Dermis blood vessel endothelial cell (primary cell): ENCODE results near the gene FBXL19. TPM values are rescaled to one million over a fixed set of nuclear protein-coding genes. Genes with fewer than 3 reads are reported as not detected.
A peak's percentile ranks its signal among the peaks of the same experiment; 100 is the strongest.
"Not testable (repeated sequence)": the region's sequence is repeated elsewhere in the genome, so short reads cannot be mapped to it uniquely, and the experiment has no call there.

Experiments
- DNase-seq: peaks from one replicate; pipeline ENCODE4 v3.0.0; 2010
- total RNA-seq: library from RNA; depleted of rRNA; stranded (reverse); fragments of >200 nt; gene quantifications from 2 replicates; pipeline ENCODE4 v1.2.3, GENCODE V29; 2014

Gene FBXL19, protein sequence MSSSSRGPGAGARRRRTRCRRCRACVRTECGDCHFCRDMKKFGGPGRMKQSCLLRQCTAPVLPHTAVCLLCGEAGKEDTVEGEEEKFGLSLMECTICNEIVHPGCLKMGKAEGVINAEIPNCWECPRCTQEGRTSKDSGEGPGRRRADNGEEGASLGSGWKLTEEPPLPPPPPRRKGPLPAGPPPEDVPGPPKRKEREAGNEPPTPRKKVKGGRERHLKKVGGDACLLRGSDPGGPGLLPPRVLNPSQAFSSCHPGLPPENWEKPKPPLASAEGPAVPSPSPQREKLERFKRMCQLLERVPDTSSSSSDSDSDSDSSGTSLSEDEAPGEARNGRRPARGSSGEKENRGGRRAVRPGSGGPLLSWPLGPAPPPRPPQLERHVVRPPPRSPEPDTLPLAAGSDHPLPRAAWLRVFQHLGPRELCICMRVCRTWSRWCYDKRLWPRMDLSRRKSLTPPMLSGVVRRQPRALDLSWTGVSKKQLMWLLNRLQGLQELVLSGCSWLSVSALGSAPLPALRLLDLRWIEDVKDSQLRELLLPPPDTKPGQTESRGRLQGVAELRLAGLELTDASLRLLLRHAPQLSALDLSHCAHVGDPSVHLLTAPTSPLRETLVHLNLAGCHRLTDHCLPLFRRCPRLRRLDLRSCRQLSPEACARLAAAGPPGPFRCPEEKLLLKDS
- total RNA-seq: 21.8 and 26.7 TPM in 2 replicates

DNA sequence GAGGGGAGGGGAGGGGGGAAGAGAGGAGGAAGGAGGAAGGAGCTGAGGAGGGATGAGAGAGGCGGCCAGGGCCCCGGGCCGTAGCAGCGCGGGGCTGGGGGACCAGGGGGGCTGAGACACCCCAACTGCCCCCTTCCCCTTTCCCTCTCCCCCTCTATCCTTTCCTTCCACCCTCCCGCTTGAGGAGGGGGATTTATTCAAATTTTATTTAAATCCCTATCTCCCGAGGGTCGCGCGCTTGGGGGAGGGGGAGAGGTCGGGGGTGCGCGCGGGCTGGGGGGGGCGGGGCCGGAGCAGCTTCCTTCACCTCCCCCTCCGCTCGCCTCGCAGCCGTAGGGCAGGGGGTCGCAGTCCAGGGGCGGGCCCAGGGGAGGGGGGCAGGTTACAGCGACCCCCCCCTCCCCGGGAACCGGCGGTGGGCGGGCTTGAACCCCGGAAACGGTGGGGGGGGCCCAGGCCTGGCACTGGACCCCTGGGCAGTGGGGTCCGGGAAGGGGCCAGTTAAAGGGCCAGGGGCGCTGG, at the start of gene FBXL19:
FBXL19 (plus strand) TSS at position 19 of the 522 bp plus-strand sequence. CDS start 2,183 bp downstream, outside the sequence.
- no peak for DNase-seq

DNA sequence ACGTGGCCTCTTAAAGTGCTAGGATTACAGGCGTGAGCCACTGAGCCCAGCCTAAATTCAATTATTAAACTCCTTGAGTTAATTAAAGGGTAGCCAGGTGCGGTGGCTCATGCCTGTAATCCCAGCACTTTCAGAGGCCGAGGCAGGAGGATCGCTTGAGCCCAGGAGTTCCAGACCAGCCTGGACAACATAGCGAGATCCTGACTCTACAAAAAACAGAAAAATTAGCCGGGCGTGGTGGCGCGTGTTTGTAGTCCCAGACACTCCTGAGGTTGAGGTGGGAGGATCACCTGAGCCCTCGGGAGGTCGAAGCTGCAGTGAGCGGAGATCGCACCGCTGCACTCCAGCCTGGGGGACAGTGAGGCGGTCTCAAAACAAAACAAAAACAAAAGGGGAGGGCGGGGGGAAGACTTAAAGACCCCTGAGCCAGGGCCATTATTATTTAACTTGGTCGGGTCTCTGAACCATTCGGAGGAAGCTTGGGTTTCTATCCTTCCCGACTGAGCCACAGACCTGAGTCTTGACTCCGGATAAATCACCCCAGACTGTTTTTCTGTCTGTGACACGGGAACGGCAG, 49.0 kb upstream of the FBXL19 start:
- no peak for DNase-seq

DNA sequence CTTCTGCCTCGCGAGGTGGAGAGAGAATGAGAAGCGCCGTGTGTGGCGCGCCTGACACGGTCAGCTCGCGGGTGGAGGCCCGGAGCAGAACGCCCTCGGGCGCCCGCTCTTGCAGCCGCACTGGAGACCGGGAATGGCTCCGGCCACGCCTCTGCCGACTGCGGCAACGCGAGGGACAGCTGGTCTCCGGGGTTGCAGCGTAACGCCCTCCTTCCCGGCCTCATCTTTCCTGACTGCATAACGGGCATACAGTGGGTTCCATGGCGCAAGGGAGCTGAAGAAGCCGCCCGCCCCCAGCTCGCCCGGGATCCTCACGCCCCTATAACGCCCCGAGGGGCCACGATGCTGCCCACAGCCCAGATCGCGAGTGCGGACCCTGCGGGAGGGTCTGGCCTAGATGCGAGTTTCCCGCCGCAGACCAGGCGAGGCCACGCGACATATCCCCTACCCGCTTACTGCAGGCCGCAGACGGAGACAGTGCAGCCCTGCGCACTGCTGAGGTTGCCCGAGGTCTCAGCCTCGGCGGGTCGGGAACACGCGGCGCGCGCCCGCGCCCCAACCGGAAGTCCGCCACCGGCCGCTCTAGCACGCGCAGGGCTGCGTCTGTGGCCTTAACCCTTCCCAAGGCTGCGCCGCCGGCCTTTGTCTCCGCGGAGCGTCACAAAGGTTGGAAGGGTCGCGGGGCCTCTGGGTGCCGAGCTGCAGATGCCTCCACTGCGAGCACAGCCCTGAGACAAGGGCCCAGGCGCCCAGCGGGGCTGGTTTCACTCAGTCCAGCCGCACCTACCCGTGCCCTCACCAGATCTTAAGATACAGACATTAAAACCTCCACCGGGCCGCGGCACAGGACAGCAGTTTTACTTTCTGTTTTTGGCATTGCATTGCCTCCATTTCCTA, 48.3 kb upstream of the FBXL19 start:
- peak; percentile 94 for DNase-seq

DNA sequence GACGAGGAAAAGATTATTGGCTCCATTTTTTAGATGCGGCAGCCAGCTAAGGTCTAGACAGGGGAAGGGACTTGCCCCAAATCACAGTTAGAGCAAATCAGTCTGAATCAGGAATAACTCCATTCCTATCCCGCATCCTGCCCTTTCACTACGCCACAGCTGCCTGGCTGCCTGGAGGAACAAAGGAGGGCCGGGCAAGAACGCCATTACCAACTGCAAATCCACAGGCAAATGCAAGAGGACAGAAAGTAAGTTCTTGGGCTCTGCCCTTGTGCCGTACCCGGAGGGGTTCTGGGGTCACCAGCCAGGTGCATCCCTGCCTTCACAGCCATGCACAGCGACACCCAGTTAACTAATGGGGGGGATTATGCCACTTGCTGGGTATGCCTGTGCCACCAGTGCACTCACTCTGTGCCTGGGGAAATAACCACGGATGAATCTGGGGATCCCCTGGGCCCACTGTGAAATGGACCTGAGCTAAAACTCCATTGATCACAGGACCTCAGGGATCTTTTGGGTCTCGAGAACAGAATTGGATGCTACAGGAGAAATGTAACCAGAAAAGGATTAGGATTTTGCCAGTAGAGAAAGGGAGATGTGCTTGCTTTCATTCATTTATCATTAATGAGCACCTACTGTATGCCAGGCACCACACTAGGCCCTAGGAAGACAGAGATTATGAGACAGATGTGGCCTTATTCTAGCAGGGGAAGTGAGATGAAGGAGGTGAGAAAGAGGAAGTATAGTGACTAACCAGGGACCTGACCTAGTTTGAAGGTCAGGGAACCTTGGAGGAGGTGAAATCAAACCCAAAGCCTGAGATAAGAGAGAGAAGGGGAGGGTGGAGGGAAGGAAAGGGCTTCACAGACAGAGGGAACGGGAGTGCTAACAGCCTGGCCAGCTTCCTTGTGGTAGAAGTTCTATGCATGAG, 47.2 kb upstream of the FBXL19 start:
- peak; percentile 48 for DNase-seq

DNA sequence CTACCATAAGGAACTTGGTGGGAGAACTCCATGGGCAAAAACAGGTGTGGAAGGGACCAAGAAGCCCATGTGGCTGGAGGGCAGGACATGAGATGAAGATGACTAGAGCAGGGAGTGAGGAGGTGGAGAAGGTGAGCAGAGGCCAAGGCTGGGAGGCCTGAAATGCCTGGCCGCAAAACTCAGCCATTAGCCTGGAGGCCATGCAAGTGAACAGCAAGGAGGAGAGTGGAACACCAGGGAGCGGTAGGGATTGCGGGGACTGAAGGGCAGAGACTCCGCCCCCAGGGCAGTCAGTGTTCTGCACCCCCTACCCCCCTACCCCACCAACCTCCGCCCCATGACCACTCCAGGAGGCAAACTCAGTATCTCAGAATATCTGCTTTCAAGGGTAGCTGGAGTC, 46.5 kb upstream of the FBXL19 start:
- DNase-seq: peak; percentile 28

DNA sequence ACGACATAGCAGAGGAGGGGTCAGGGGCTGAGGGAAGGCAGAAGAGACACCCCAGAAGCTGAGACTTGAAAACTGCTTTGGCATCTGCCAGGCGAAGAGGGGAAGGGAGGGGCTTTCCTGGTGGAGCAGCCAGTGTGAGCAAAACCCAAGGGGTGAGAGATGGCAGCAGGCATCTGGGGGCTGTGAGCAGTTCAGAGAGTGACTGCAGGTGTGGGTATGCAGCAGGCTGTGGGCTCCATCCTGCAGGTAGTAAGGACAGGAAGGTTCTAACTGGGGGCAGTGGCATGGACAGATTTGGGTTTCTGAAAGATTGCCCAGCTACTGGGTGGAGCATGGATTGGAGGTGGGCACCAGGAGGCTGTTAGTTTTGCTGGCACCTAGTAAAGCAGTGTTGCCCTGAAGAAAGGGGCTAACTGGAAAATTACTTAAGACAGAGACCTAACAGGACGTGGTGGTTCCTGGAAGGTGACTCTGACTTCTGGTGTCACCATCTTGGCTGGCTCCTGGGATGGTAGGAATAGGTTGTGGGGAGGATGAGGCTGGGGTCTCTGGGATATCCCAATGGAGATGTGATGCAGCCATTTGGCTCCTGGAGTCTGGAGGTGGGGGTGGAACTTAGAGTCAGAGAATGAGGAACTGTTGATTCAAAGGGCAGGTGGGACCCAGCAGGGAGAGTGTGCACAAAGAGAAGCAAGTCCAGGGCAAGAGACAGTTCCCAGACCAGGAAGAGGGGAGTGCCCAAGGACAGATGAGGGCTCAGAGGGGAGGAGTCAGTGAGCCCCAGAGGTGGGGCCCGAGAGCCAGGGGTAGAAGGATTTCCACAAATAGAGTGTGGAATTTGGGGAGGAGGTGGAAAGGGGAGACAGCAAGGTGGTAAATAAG, 40.7 kb upstream of the FBXL19 start:
- no peak for DNase-seq

DNA sequence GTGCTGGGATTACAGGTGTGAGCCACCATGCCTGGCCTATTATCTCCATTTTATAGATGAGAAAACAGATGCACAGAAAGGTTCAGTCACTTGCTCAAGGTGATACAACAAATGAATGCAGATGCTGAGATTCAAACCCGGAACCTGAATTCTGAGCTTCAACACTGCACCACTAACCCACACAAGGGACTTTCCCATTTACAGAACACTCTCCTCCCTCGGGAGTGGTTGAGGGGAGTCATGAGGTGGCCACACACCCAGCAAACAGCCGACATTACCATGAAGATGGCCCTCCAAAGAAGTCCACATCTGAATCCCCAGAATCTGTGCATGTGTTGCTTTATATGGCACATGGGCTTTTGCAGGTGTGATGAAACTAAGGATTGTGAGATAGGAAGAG, 38.6 kb upstream of the FBXL19 start:
- no peak for DNase-seq

DNA sequence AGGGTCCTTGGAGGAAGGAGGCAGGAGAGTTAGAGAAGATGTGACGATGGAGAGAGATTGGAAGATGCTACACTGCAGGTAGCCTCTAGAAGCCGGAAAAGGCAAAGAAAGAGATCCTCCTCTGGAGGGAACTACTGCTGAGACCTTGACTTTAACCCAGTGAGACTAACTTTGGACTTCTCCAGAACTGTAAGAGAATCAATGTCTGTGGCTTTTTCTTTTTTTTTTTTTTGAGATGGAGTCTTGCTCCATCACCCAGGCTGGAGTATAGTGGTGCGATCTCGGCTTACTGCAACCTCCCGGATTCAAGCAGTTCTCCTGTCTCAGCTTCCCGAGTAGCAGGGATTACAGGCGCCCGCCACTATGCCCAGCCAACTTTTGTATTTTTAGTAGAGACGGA, 38.2 kb upstream of the FBXL19 start:
- no peak for DNase-seq

DNA sequence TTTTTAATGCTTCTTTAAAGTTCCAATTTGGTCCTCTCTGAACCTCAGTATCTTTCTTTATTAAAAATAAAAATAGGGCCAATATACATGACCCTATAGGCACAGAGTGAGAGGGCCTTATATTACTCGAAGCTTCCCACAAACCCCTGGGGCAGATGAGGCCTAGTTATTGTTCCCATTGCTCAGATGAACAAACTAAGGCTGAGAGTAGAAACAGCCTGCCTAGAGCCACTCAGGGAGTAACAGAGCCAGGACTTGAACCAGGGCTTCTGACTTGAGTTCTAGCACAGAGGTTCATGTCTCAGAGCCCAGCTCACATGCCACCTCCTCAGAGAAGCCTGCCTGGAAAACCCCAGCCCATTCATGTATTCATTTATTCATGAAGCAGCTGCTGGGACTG, 37.2 kb upstream of the FBXL19 start:
- DNase-seq: no peak

DNA sequence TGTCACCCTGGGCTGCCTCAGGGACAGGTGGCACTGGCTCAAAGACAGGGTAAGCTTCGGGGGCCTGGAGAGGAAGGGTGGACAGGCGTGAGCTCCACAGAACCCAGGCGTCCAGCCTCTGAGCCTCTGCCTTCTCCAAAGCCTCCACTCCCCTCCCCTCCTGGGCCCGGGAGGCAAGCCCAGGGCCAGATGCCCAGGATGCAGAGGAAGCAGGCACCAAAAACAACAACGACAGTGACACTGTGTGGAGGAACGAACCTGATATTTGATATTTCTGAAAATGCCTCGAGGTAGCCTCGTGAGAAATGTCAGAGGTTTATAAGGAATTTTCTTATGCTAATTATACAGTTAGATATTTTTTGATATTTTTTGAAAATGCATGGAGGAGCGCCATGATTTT, 35.4 kb upstream of the FBXL19 start:
- no peak for DNase-seq

DNA sequence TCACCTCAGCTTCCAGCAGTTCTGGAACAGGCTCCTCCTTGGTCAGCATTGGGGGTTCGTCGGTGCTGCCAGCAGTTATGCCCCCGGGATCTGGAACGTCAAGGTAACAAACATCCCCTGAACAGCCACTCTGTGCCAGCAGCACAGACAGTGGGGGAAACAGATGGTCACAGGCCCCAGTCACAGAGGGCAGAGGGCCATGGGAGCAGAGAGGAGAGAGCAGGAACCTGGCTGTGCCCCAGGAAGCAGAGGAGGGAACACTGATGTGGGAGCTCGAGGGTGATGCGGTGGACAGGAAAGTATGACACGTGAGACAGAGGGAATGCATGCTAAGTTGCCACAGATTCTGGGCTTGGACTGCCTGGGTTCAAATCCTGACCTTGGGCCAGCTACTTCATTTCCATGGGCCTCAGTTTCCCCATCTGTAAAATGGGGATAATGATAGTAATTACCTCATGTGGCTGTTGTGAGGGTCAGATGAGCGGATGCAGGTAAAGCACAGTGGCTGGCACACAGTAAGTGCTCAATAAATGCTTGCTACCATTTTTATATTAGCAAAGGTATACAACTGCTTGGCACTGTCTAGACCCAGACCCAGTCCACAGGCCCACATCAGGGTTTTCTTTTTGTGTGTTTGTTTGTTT, 34.4 kb upstream of the FBXL19 start:
- DNase-seq: peak; percentile 29

DNA sequence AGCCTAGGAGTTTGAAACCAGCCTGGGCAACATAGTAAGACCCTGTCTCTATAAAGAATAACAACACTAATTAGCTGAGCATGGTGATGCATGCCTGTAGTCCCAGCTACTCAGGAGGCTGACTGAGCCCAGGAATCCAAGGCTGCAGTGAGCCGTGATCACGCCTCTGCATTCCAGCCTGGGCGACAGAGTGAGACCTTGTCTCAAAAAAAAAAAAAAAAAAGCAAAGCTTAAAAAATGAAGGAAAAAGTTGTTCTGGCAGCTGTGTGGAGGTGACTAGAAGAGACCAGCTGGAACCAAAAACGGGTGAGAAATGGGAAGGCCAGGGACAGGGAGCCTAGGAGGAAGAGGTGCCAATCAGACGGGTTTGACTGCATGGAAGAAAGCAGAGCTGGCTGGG, 33.7 kb upstream of the FBXL19 start:
- no peak for DNase-seq

DNA sequence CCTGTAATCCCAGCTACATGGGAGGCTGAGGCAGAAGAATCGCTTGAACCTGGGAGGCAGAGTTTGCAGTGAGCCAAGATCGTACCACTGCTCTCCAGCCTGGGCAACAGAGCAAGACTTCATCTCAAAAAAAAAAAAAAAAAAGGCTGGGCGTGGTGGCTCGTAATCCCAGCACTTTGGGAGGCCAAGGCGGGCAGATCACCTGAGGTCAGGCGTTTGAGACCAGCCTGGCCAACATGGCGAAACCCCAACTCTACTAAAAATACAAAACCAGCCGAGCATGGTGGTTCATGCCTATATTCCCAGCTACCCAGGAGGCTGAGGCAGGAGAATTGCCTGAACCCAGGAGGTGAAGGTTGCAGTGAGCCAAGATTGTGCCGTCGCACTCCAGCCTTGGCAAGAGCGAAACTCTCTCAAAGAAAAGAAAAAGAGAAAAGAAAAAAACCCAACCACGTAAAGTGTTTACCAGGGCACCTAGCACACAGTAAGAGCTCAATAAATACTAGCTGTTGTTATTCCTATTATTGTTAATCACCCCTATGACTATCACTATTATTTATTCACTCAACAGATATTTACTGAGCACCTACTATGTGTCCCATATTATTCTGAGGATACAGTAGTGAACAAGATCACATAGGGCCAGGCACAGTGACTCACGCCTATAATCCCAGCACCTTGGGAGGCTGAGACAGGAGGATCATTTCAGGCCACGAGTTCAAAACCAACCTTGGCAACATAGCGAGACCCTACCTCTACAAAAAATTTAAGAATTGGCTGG, 32.1 kb upstream of the FBXL19 start:
- not testable (repeated sequence) for DNase-seq

DNA sequence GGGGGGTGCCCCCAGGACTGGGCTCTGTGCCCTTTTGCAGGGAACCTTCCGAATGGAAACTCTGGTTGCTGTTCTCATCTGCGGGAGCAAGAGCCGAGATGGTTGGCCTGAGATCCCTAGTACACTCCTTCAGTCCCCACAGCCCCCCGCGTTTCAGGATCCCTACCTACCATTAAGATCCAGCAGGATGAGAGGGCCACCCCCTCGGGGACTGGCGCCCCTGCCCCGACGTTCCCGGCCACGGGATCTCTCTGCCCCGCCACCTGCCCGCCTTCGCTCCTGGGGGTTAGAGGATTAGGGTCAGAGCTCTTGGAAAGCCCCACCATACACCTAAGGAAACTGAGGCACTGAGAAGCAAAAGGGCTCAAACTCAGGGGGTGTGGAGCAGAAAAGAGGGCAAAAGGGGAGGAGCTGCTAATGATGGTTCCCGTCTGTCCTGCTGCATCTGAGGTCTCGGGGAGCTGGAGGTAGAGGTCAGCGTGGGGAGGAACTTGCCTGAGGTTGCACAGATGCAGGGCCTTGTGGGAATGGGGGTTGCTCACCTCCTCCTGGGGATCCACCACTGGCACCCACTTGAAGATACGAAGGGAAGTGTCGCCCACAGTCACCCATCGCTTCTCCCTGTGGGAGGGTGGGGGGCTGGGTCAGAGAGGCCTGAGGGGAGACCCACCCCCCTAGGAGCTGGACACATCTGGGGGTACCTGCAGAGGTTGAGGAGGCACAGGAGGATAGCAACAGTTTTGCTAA, 30.5 kb upstream of the FBXL19 start:
- DNase-seq: no peak

DNA sequence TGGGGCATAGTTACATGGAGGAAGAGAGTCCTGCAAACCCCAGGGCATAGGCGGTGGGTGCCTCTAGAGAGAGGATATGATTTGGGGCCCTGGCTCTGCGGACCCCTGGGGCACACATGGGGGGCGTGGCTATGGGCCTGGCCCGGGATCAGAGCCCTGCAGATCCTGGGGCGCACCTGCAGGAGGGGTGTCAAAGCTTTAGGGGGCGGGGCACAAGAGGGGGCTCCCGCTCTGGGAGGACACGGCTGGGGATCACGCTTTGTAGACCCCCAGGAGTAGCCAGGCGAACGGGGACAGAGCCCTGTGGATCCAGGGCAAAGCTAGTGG, 30.0 kb upstream of the FBXL19 start:
- no peak for DNase-seq

DNA sequence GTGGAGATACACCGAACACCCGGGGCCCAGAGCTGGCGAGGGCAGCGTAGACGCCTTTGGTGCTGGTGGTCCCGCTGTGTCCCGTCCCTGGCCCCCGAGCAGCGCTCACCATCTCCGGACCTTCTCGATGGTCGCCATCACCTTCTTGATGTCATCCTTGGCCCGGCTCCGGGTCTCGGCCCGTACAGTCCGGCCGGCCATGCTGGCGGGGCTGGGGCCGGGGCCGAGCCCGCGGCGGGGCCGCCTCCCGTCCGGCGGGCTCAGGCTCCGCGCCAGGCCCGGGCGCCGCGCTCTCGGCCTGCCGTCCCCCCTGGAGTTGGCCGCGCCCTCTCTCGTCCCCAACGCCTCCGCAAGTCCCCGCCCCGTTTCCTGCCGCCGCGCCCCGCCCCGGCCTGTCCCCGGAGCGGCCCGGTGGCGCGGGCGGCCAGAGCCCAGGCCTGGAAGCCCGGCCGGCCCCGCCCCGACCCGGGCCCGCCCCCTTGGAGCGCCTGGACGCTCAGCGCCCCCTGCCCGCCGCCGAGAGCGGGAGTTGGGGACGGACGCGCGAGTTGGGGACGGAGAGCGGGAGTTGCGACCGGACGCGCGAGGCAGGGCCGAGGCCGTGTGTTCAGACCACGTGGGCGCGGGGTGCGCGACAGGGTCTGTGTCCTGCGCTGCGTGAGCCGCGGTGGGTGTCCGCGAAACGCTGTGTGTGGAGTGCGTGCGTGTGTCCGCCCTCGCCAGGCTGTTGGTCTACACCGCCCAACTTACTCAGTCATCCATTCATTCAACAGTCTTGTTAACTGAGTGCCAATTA, 29.4 kb upstream of the FBXL19 start, which contains the start of gene BCL7C:
BCL7C (minus strand) TSS at position 334 of the 796 bp plus-strand sequence; CDS start at position 201, 133 bp downstream.
- peak; percentile 92 for DNase-seq
